DND-41 (cell line): ENCODE results near the gene SMLR1.
A peak's percentile ranks its signal among the peaks of the same experiment; 100 is the strongest.

Experiments
- ATAC-seq: fragments of 200-7000 bp; cut with Tn5 transposase; 3 replicates; pipeline ENCODE4 v1.9.1; 2021; ENCODE audit warnings: low read depth; ENCODE audit not compliant: insufficient read depth
- DNase-seq: peaks from one replicate; pipeline ENCODE4 v3.0.0-alpha.2; 2020
- H2AFZ ChIP-seq: 2 replicates; pipeline ENCODE4 v1.6.0; 2012; ENCODE audit warnings: low read depth, low read length
- H3K27ac ChIP-seq: 2 replicates; pipeline ENCODE4 v1.5.1; 2012; ENCODE audit warnings: low read length, inconsistent platforms
- H3K27me3 ChIP-seq: fragments of 200-600 bp; sonication (generic); 2 replicates; pipeline ENCODE4 v1.6.0; 2012; ENCODE audit warnings: low read length, mild to moderate bottlenecking, inconsistent platforms; ENCODE audit not compliant: insufficient read depth, poor library complexity
- H3K36me3 ChIP-seq: 2 replicates; pipeline ENCODE4 v1.5.1; 2012; ENCODE audit warnings: low read length, inconsistent platforms; ENCODE audit not compliant: insufficient read depth
- H3K4me1 ChIP-seq: 2 replicates; pipeline ENCODE4 v1.5.1; 2012; ENCODE audit warnings: mild to moderate bottlenecking, low read length; ENCODE audit not compliant: insufficient read depth
- H3K4me2 ChIP-seq: 2 replicates; pipeline ENCODE4 v1.6.0; 2012; ENCODE audit warnings: mild to moderate bottlenecking, moderate library complexity, low read length, inconsistent platforms; ENCODE audit not compliant: insufficient read depth
- H3K4me3 ChIP-seq, 2 experiments: fragments of 200-600 bp in 1 of 2; shearing (Covaris generic) in 1 of 2; 2 replicates each; pipeline ENCODE4 v1.5.1; 2012 to 2016; ENCODE audit warnings: inconsistent platforms in 2 of 2, low read length in 2 of 2, mild to moderate bottlenecking in 2 of 2, low read depth in 1 of 2, moderate library complexity in 1 of 2
- H3K79me2 ChIP-seq: 2 replicates; pipeline ENCODE4 v1.6.0; 2012; ENCODE audit warnings: low read length, inconsistent platforms; ENCODE audit not compliant: insufficient read depth
- H3K9ac ChIP-seq: 2 replicates; pipeline ENCODE4 v1.6.0; 2012; ENCODE audit warnings: low read depth, mild to moderate bottlenecking, inconsistent platforms, low read length, moderate library complexity
- H3K9me3 ChIP-seq: 2 replicates; pipeline ENCODE4 v1.5.1; 2012; ENCODE audit warnings: low read length, moderate library complexity, mild to moderate bottlenecking, inconsistent platforms; ENCODE audit not compliant: insufficient read depth, severe bottlenecking
- H4K20me1 ChIP-seq: 2 replicates; pipeline ENCODE4 v1.6.0; 2012; ENCODE audit warnings: low read length; ENCODE audit not compliant: insufficient read depth
- EZH2 ChIP-seq: IDR thresholded peaks from 3 replicates; pipeline ENCODE4 v1.6.1; 2012; ENCODE audit warnings: borderline replicate concordance, low read depth, mild to moderate bottlenecking, moderate library complexity, low read length, inconsistent platforms; ENCODE audit not compliant: severe bottlenecking
- TF ChIP-seq, protein P1 (sequence below): IDR thresholded peaks from 2 replicates; pipeline ENCODE4 v1.5.1; 2012; ENCODE audit warnings: borderline replicate concordance, low read length, moderate library complexity, mild to moderate bottlenecking; ENCODE audit not compliant: poor library complexity, severe bottlenecking; ENCODE audit errors: extremely low read depth

Gene SMLR1

DNA sequence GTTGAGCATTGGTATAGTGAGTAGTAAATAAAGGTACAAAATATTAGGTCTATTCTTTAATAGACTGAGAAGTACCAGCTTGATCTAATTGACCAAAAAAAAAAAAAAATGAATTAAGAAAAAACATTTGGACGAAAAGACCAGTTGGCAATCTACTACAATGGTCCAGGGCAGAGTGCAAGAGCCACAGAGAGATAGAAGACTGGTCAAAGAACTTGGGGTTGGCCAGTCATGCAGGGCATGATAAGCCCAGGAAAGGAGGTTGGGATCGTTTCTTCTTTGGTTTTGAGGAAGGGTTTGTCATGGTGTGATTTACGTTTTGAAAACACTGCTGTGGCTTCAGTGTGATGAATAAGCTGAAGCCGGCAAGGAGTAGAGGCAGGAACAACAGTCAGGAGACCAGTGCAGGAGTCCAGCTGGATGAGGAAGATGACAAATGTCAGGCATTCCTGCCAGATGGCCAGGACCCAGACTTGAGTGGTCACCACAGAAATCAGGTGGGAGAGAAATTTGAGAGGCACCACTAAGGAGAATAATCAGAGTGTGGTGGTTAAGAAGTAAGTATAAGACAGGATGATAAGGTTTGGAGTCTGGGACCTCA is 14.0 kb downstream of the SMLR1 start:
- H3K27me3 ChIP-seq: no peaks in the 10 kb centered on the region
- DNase-seq (no peak), ATAC-seq (no peak)
- no peak overlapping the region for H3K4me2 ChIP-seq
- peaks cover 21% of the 10 kb centered on the region; the same call in 1 of the 2 replicates for H3K36me3 ChIP-seq
- H4K20me1 ChIP-seq: no peaks in the 10 kb centered on the region
- no peak overlapping the region for H3K9ac ChIP-seq
- no peaks in the 10 kb centered on the region for H3K4me1 ChIP-seq
- H3K27ac ChIP-seq: no peak overlapping the region
- no peak overlapping the region for H2AFZ ChIP-seq
- no peaks in the 10 kb centered on the region for H3K79me2 ChIP-seq
- TF ChIP-seq, protein P1, sequence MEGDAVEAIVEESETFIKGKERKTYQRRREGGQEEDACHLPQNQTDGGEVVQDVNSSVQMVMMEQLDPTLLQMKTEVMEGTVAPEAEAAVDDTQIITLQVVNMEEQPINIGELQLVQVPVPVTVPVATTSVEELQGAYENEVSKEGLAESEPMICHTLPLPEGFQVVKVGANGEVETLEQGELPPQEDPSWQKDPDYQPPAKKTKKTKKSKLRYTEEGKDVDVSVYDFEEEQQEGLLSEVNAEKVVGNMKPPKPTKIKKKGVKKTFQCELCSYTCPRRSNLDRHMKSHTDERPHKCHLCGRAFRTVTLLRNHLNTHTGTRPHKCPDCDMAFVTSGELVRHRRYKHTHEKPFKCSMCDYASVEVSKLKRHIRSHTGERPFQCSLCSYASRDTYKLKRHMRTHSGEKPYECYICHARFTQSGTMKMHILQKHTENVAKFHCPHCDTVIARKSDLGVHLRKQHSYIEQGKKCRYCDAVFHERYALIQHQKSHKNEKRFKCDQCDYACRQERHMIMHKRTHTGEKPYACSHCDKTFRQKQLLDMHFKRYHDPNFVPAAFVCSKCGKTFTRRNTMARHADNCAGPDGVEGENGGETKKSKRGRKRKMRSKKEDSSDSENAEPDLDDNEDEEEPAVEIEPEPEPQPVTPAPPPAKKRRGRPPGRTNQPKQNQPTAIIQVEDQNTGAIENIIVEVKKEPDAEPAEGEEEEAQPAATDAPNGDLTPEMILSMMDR: no peak
- TF ChIP-seq EZH2: no peak
- no peaks in the 10 kb centered on the region for H3K9me3 ChIP-seq
- H3K4me3 ChIP-seq: no peak overlapping the region

DNA sequence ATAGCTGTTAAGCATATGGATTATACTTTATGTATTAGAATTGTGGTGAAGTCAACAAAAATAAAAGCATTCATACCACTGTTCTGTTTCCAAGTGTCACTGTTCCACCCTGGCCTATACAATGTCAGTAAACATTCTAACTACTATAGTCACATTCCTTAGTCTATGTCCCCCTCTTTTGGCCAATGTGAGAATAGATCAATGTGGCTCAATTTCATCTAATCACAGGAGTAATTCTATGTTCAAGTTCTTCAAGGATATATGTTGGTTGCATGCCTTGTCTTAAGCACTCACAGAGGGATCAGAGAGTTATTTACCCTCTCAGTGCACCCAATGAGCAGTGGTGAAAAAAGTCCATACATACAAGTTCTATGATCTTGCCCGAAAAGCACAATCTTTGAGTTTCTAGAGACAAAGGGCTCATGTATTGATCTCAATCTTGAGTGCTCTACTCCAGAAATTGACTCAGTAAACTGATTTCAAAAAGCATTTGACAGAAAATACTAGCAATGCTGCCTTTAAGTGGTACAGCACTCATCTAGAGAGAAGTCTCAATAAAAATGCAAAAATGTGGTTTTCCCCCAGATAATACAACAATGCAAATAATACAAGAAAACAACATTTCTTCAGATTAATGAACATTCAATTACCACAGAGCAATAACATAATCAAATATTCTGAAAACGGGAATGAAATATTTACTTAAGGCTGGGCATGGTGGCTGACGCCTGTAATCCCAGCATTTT is 16.5 kb downstream of the SMLR1 start:
- peaks cover 16% of the 10 kb centered on the region; the same call in 1 of the 2 replicates for H3K36me3 ChIP-seq
- no peak for TF ChIP-seq EZH2
- TF ChIP-seq, protein P1: peak; percentile 78
- no peaks in the 10 kb centered on the region for H3K9me3 ChIP-seq
- no peak overlapping the region for H3K27ac ChIP-seq
- no peaks in the 10 kb centered on the region for H3K27me3 ChIP-seq
- no peak overlapping the region for H3K4me2 ChIP-seq
- H2AFZ ChIP-seq: no peak overlapping the region
- DNase-seq: no peak
- no peaks in the 10 kb centered on the region for H3K79me2 ChIP-seq
- H3K4me1 ChIP-seq: no peaks in the 10 kb centered on the region
- no peaks in the 10 kb centered on the region for H4K20me1 ChIP-seq
- H3K4me3 ChIP-seq: no peak overlapping the region
- ATAC-seq: peak; percentile 91
- no peak overlapping the region for H3K9ac ChIP-seq

DNA sequence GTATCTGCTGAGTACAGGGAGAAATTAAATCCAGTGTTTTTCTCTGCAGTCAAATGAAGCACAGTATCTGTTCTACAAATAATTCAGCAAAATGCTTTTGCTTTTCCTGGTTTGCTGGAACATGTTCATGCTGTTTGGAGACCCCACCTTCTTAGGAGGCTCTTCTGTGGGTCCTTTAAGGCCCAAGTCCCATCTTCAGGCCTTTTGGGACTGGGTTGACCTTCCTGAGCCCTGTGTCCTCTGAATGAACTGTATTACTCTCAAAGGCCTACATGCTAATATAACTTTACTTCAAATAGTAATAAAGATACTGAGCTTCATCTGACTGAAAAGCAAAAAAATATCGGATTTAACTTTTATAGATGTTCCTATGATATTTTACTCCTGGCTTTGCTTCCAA is 19.3 kb downstream of the SMLR1 start:
- H3K4me2 ChIP-seq: no peak overlapping the region
- DNase-seq: no peak

More for the DNA sequence above, 19.3 kb downstream of the SMLR1 start:
- Histone ChIP-seq H3K27ac (no peak overlapping the region), H3K9me3 (no peaks in the 10 kb centered on the region), H3K4me1 (no peaks in the 10 kb centered on the region), H3K9ac (no peak overlapping the region), H3K36me3 (0 out of 2 replicates have a peak, but pooled peaks cover 3% of the 10 kb centered on the region), H3K27me3 (no peaks in the 10 kb centered on the region), H3K79me2 (no peaks in the 10 kb centered on the region), H3K4me3 (no peak overlapping the region), H2AFZ (no peak overlapping the region), H4K20me1 (no peaks in the 10 kb centered on the region)
- TF ChIP-seq EZH2: no peak
- TF ChIP-seq, protein P1: no peak
- ATAC-seq: no peak
